SK-N-SH treated with all-trans-retinoic acid at 6 μM for 48 hours (cell line): Measurements from ENCODE around the gene PALB2.

Source experiments
- ATAC-seq: fragments of 200-7000 bp; cut with Tn5 transposase; 3 replicates; pipeline ENCODE4 v1.9.1; 2020; ENCODE audit warnings: mild to moderate bottlenecking, moderate library complexity
- ARNTL ChIP-seq: fragments of 450-650 bp; formaldehyde crosslinking; IDR thresholded peaks from 2 replicates; pipeline ENCODE4 v1.5.0; 2020; ENCODE audit warnings: low read depth, mild to moderate bottlenecking, moderate library complexity, borderline replicate concordance
- BACH2 ChIP-seq: fragments of 250-450 bp; sonication (Bioruptor Pico); IDR thresholded peaks from 2 replicates; pipeline ENCODE4 v1.9.0; 2021; ENCODE audit warnings: mild to moderate bottlenecking, borderline replicate concordance
- CSDC2 ChIP-seq: fragments of 250-450 bp; sonication (Bioruptor Pico); IDR thresholded peaks from 2 replicates; pipeline ENCODE4 v1.5.0; 2020; ENCODE audit warnings: mild to moderate bottlenecking, moderate library complexity
- ESRRG ChIP-seq: fragments of 250-450 bp; sonication (Bioruptor Pico); IDR thresholded peaks from 2 replicates; pipeline ENCODE4 v1.6.1; 2021; ENCODE audit warnings: mild to moderate bottlenecking
- GLIS3 ChIP-seq: fragments of 250-450 bp; sonication (Bioruptor Pico); IDR thresholded peaks from 2 replicates; pipeline ENCODE4 v1.5.0; 2020; ENCODE audit warnings: mild to moderate bottlenecking, moderate library complexity
- ISL1 ChIP-seq: fragments of 250-450 bp; sonication (Bioruptor Pico); IDR thresholded peaks from 2 replicates; pipeline ENCODE4 v2.1.2; 2022; ENCODE audit warnings: mild to moderate bottlenecking, moderate library complexity
- OSR1 ChIP-seq: fragments of 250-450 bp; sonication (Bioruptor Pico); IDR thresholded peaks from 2 replicates; pipeline ENCODE4 v1.8.0; 2022; ENCODE audit warnings: moderate library complexity, mild to moderate bottlenecking, inconsistent platforms
- PPARA ChIP-seq: fragments of 250-450 bp; sonication (Bioruptor Pico); IDR thresholded peaks from 2 replicates; pipeline ENCODE4 v1.5.0; 2020; ENCODE audit warnings: mild to moderate bottlenecking, borderline replicate concordance
- SNAI2 ChIP-seq: fragments of 250-450 bp; sonication (Bioruptor Pico); IDR thresholded peaks from 2 replicates; pipeline ENCODE4 v1.5.0; 2020; ENCODE audit warnings: mild to moderate bottlenecking, moderate library complexity
- TCF4 ChIP-seq: fragments of 250-450 bp; sonication (Bioruptor Pico); IDR thresholded peaks from 2 replicates; pipeline ENCODE4 v1.8.0; 2021; ENCODE audit warnings: mild to moderate bottlenecking, moderate library complexity, borderline replicate concordance
- TOX ChIP-seq: fragments of 250-450 bp; sonication (Bioruptor Pico); IDR thresholded peaks from 2 replicates; pipeline ENCODE4 v1.8.0; 2021; ENCODE audit warnings: mild to moderate bottlenecking, moderate library complexity, borderline replicate concordance
- ZC3H10 ChIP-seq: fragments of 250-450 bp; sonication (Bioruptor Pico); IDR thresholded peaks from 2 replicates; pipeline ENCODE4 v1.5.1; 2021; ENCODE audit warnings: mild to moderate bottlenecking, moderate library complexity
- ZFP3 ChIP-seq: fragments of 250-450 bp; sonication (Bioruptor Pico); IDR thresholded peaks from 2 replicates; pipeline ENCODE4 v1.5.0; 2020; ENCODE audit warnings: mild to moderate bottlenecking, moderate library complexity
- ZFP30 ChIP-seq: fragments of 450-650 bp; formaldehyde crosslinking; IDR thresholded peaks from 2 replicates; pipeline ENCODE4 v1.5.0; 2022; ENCODE audit warnings: mild to moderate bottlenecking, moderate library complexity
- ZNF565 ChIP-seq: fragments of 450-650 bp; formaldehyde crosslinking; conservative IDR thresholded peaks from 2 replicates; pipeline ENCODE4 v1.5.0; 2020; ENCODE audit warnings: low read depth, mild to moderate bottlenecking, moderate library complexity
- ZNF70 ChIP-seq: fragments of 450-650 bp; formaldehyde crosslinking; IDR thresholded peaks from 2 replicates; pipeline ENCODE4 v1.5.0; 2020; ENCODE audit warnings: mild to moderate bottlenecking, moderate library complexity
- ZNF8 ChIP-seq: fragments of 450-650 bp; formaldehyde crosslinking; IDR thresholded peaks from 2 replicates; pipeline ENCODE4 v1.5.0; 2020; ENCODE audit warnings: mild to moderate bottlenecking, moderate library complexity
- TF ChIP-seq, protein P1 (sequence below): fragments of 250-450 bp; sonication (Bioruptor Pico); IDR thresholded peaks from 2 replicates; pipeline ENCODE4 v1.8.0; 2021; ENCODE audit warnings: low read depth, mild to moderate bottlenecking, moderate library complexity, borderline replicate concordance
- TF ChIP-seq, protein P2 (sequence below): fragments of 250-450 bp; sonication (Bioruptor Pico); IDR thresholded peaks from 2 replicates; pipeline ENCODE4 v1.8.0; 2020; ENCODE audit warnings: mild to moderate bottlenecking, moderate library complexity, borderline replicate concordance
- TF ChIP-seq, protein P3 (sequence below): fragments of 250-450 bp; sonication (Bioruptor Pico); IDR thresholded peaks from 2 replicates; pipeline ENCODE4 v1.5.1; 2020; ENCODE audit warnings: low read depth, mild to moderate bottlenecking, moderate library complexity
- TF ChIP-seq, protein P4 (sequence below): fragments of 250-450 bp; sonication (Bioruptor Pico); IDR thresholded peaks from 2 replicates; pipeline ENCODE4 v1.5.0; 2020; ENCODE audit warnings: mild to moderate bottlenecking, moderate library complexity
- TF ChIP-seq, protein P5 (sequence below): fragments of 250-450 bp; sonication (Bioruptor Pico); IDR thresholded peaks from 2 replicates; pipeline ENCODE4 v1.5.1; 2021; ENCODE audit warnings: mild to moderate bottlenecking, moderate library complexity

PALB2 gene

DNA sequence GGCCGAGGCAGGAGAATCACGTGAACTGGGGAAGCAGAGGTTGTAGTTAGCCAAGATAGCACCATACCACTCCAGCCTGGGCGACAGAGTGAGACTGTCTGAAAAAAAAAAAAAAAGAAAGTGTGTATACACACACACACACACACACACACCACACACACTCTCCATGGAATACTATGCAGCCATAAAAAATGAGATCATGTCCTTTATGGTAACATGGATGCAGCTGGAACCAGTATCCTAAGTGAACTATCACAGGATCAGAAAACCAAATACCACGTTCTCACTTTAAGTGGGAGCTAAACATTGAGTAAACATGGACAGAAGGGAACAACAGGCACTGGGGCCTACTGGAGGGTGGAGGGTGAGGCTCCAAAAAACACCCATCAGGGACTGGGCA lies 61.7 kb downstream of the PALB2 start (continued):
- TF ChIP-seq, protein P1, sequence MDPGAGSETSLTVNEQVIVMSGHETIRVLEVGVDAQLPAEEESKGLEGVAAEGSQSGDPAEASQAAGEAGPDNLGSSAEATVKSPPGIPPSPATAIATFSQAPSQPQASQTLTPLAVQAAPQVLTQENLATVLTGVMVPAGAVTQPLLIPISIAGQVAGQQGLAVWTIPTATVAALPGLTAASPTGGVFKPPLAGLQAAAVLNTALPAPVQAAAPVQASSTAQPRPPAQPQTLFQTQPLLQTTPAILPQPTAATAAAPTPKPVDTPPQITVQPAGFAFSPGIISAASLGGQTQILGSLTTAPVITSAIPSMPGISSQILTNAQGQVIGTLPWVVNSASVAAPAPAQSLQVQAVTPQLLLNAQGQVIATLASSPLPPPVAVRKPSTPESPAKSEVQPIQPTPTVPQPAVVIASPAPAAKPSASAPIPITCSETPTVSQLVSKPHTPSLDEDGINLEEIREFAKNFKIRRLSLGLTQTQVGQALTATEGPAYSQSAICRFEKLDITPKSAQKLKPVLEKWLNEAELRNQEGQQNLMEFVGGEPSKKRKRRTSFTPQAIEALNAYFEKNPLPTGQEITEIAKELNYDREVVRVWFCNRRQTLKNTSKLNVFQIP (CRISPR knock-in tag) = no peak

DNA sequence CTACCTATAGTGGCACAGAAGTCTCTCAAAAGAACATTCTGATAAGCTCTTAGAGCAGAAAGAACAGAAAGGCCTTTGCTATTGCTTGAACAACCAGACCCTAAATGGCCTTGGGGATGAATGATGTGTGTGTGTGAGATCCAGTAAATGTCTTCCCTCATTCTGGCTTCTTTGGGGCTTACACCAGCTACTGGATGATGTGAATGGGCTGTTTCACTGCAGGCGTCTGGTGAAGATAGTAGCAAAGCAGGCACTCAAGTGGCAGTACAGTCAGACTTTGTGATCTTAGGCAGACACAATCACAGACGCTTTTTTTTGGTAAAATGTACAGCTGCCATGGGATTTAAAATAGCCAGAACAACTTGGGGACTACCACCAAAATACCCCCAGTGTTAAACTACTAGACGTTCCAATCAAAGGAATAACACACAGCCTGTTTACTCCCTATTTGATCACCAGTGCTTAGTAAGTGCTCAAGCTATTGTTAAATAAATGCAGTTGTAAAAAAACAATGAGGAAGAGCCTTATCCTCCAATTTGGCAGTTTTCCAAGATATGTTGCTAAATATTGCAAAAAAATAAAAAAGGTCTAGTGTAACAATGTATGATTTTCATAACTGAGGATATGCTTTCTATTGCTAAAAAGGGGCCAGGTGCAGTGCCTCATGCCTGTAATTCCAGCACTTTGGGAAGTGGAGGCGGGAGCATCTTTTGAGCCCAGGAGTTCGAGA lies 62.8 kb downstream of the PALB2 start:
- ATAC-seq = no peak
- TF ChIP-seq ZFP30 (CRISPR knock-in tag) (no peak), PPARA (CRISPR knock-in tag) (no peak), ARNTL (CRISPR knock-in tag) (no peak), TOX (CRISPR knock-in tag) (no peak), BACH2 (CRISPR knock-in tag) (no peak), GLIS3 (CRISPR knock-in tag) (no peak), ZNF8 (CRISPR knock-in tag) (no peak), ESRRG (CRISPR knock-in tag) (no peak)
- TF ChIP-seq, all 23 proteins: peak for 0

DNA sequence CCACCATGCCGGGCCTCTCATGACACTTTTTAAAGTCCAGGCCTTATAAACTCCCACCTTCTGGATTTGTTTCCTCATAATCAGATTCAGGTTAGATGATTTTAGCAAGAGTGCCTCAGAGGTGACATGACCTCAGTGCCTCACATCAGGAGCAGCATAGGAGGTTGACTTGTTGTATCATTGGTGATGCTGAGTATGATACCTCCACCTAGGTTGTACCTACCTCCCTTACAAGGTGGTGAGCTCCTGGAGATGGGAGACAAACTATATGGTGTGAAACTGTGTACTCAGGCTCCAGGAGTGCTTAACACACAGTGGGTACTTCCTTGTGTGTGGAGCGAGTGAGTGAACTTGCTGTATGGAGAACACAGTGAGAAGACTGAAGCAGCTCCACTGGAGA lies 63.6 kb downstream of the PALB2 start:
- ATAC-seq = no peak; the same call in 2 of the 3 replicates
- TF ChIP-seq ZC3H10 (no peak), BACH2 (CRISPR knock-in tag) (no peak), CSDC2 (no peak), ZFP30 (CRISPR knock-in tag) (no peak), ZFP3 (no peak), GLIS3 (CRISPR knock-in tag) (no peak), ZNF70 (no peak), ARNTL (CRISPR knock-in tag) (no peak), SNAI2 (CRISPR knock-in tag) (no peak), ESRRG (CRISPR knock-in tag) (no peak), ZNF565 (no peak), TCF4 (CRISPR knock-in tag) (no peak), TOX (CRISPR knock-in tag) (no peak)
- TF ChIP-seq, protein P2, sequence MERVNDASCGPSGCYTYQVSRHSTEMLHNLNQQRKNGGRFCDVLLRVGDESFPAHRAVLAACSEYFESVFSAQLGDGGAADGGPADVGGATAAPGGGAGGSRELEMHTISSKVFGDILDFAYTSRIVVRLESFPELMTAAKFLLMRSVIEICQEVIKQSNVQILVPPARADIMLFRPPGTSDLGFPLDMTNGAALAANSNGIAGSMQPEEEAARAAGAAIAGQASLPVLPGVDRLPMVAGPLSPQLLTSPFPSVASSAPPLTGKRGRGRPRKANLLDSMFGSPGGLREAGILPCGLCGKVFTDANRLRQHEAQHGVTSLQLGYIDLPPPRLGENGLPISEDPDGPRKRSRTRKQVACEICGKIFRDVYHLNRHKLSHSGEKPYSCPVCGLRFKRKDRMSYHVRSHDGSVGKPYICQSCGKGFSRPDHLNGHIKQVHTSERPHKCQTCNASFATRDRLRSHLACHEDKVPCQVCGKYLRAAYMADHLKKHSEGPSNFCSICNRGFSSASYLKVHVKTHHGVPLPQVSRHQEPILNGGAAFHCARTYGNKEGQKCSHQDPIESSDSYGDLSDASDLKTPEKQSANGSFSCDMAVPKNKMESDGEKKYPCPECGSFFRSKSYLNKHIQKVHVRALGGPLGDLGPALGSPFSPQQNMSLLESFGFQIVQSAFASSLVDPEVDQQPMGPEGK (CRISPR knock-in tag) = no peak
- TF ChIP-seq, protein P3, sequence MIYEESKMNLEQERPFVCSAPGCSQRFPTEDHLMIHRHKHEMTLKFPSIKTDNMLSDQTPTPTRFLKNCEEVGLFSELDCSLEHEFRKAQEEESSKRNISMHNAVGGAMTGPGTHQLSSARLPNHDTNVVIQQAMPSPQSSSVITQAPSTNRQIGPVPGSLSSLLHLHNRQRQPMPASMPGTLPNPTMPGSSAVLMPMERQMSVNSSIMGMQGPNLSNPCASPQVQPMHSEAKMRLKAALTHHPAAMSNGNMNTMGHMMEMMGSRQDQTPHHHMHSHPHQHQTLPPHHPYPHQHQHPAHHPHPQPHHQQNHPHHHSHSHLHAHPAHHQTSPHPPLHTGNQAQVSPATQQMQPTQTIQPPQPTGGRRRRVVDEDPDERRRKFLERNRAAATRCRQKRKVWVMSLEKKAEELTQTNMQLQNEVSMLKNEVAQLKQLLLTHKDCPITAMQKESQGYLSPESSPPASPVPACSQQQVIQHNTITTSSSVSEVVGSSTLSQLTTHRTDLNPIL (CRISPR knock-in tag) = no peak
- TF ChIP-seq, protein P1 (CRISPR knock-in tag) = no peak
- TF ChIP-seq, all 23 proteins: peak for 0

DNA sequence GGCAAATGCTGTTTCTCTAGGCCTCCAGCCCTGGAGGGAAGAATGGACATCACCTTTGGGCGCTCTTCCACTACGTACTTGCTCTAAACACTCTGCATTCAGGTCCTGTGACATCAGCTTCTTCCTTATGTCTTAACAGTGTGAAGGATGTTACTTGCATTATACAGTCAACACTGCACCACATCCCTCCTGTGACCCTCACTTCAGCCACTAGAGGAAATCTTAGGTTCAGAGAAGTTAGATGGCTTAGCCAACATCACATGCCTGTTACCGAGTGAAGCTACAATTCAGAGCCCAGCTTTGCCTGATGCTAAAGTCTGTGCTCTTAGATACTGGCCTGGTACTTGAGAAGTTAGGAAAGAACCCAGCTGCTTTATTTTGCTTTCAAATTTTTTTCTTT lies 65.3 kb downstream of the PALB2 start:
- peak; percentile 35; the same call in 2 of the 3 replicates for ATAC-seq
- TF ChIP-seq TOX (CRISPR knock-in tag) (no peak), GLIS3 (CRISPR knock-in tag) (no peak), OSR1 (no peak), ISL1 (CRISPR knock-in tag) (no peak), ZNF565 (no peak), ZFP3 (no peak)
- TF ChIP-seq, protein P4, sequence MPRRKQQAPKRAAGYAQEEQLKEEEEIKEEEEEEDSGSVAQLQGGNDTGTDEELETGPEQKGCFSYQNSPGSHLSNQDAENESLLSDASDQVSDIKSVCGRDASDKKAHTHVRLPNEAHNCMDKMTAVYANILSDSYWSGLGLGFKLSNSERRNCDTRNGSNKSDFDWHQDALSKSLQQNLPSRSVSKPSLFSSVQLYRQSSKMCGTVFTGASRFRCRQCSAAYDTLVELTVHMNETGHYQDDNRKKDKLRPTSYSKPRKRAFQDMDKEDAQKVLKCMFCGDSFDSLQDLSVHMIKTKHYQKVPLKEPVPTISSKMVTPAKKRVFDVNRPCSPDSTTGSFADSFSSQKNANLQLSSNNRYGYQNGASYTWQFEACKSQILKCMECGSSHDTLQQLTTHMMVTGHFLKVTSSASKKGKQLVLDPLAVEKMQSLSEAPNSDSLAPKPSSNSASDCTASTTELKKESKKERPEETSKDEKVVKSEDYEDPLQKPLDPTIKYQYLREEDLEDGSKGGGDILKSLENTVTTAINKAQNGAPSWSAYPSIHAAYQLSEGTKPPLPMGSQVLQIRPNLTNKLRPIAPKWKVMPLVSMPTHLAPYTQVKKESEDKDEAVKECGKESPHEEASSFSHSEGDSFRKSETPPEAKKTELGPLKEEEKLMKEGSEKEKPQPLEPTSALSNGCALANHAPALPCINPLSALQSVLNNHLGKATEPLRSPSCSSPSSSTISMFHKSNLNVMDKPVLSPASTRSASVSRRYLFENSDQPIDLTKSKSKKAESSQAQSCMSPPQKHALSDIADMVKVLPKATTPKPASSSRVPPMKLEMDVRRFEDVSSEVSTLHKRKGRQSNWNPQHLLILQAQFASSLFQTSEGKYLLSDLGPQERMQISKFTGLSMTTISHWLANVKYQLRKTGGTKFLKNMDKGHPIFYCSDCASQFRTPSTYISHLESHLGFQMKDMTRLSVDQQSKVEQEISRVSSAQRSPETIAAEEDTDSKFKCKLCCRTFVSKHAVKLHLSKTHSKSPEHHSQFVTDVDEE = no peak
- TF ChIP-seq, protein P5, sequence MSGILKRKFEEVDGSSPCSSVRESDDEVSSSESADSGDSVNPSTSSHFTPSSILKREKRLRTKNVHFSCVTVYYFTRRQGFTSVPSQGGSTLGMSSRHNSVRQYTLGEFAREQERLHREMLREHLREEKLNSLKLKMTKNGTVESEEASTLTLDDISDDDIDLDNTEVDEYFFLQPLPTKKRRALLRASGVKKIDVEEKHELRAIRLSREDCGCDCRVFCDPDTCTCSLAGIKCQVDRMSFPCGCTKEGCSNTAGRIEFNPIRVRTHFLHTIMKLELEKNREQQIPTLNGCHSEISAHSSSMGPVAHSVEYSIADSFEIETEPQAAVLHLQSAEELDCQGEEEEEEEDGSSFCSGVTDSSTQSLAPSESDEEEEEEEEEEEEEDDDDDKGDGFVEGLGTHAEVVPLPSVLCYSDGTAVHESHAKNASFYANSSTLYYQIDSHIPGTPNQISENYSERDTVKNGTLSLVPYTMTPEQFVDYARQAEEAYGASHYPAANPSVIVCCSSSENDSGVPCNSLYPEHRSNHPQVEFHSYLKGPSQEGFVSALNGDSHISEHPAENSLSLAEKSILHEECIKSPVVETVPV (CRISPR knock-in tag) = no peak
- TF ChIP-seq, protein P2 (CRISPR knock-in tag) = no peak
